ENCODE measurements around the gene G6PD.

The G6PD gene

GRCh38 chrX:154489182-154489581, 57.5 kb downstream of the G6PD start:
- DNase-seq (ENCODE audit: extremely low read depth, low read depth), result no peak
- TF ChIP-seq CTCF (IDR thresholded peaks at IDR 0.05; ENCODE audit: low read depth, low read length), result no peak

- no peak for DNase-seq (ENCODE audit: extremely low read depth, low read depth)
- TF ChIP-seq CTCF (IDR thresholded peaks at IDR 0.05; ENCODE audit: low read depth, low read length), result no peak
These were observed 58.1 kb downstream of the G6PD start for GRCh38 chrX:154488336-154489075.

- DNase-seq (ENCODE audit: extremely low read depth, low read depth), result no peak
- TF ChIP-seq CTCF (IDR thresholded peaks at IDR 0.05; ENCODE audit: low read depth, low read length), result no peak
These were observed 58.9 kb downstream of the G6PD start for GRCh38 chrX:154487518-154488290.

- no peak for DNase-seq (ENCODE audit: extremely low read depth, low read depth)
- no peak for TF ChIP-seq CTCF (IDR thresholded peaks at IDR 0.05; ENCODE audit: low read depth, low read length)
These were observed 60.0 kb downstream of the G6PD start, which contains the start of gene UBL4A for GRCh38 chrX:154486396-154487207. Gene UBL4A, minus strand, starts transcription at chrX:154486615. Its CDS starts 31 bp downstream, at chrX:154486584.

- no peak for DNase-seq (ENCODE audit: extremely low read depth, low read depth)
- TF ChIP-seq CTCF (IDR thresholded peaks at IDR 0.05; ENCODE audit: low read depth, low read length), result no peak
These were observed 60.6 kb downstream of the G6PD start for GRCh38 chrX:154486052-154486395.

- TF ChIP-seq CTCF (IDR thresholded peaks at IDR 0.05; ENCODE audit: low read depth, low read length), result no peak
- no peak for DNase-seq (ENCODE audit: extremely low read depth, low read depth)
These were observed 61.2 kb downstream of the G6PD start for GRCh38 chrX:154485150-154486051.
